Ramos (cell line): ENCODE data around the gene TPO.
"Not testable (repeated sequence)": the region's sequence is repeated elsewhere in the genome, so short reads cannot be mapped to it uniquely, and the experiment has no call there.

Experiments used
- in situ Hi-C: fragments of 300-500 bp; cut with MboI; formaldehyde crosslinking; loops from one replicate; pipeline ENCODE4 v1.14.3; 2022; ENCODE audit warnings: low sequenced_read_pairs; ENCODE audit not compliant: unreplicated experiment

Gene TPO

DNA sequence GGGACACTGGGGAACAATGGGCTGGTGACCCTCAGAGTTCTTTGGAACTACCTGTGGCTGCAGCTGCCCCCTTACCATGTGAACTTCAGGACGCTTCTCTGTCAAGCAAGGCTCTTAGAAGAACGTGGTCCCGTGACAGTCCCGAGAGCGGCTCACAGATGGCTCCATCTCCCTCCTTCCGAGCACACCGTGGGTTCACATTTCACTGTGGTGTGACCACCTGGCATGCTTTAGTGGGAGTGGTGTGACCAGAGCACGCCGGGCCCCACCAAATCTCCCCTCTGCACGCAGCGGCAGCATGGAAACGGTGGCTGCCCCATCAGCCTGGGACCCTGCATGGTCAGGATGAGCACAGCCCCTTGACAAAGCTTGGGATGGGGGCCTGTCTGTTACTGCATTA is 9.7 kb upstream of the TPO start:
- in situ Hi-C loops: no loop called here

DNA sequence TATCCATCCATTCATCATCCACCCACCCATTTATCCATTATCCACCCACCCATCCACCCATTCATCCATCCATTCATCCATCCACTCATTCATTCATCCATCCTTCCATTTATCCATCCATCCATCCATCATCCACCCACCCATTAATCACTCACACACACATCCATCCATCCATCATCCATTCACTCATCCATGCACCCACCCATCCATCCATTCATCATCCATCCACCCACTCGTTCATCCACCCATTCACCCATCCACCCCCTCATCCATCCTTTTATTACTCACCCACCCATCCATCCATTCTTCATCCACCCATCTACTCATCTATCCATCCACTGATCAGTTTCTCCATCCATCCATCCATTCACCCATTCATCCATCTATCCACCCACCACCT is 8.1 kb upstream of the TPO start:
- in situ Hi-C loops: no loop called here

DNA sequence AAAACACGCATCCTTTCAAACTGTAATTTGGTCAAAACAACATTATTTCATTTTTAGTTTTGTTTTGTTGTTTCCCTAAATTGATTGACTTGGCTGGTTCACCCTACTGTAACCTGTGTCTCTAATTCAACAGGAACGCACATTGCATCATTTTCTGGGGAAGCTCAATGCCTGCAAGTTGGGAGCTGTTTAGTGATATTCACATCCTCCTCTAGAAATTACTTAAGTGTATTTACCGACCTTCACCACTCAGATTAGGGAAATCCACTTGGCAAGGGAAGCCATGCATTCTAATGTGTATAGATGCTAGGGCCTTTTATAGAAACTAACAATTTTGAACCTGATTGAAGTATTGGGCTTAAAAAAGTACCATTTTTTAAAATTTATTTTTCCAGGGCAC is 7.3 kb upstream of the TPO start:
- in situ Hi-C loops: no loop called here

DNA sequence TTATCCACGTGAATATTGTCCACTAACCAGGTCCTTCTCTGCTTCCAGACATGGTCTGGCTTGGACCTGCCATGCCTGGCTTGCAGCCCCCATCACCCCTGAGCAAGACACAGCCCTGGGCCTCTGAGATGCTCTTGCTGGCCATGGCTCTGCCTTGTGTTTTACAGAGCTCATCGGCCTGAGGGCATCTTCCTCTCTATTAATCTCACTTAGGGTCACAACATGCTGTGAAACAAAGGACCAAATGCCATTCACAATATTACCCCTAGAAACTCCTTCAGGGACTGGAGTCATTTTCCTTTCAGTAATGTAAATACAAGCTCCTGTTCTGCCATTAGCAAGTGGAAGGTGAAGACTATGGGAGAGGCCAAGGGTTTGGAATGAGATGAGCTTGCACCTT is 6.8 kb upstream of the TPO start:
- in situ Hi-C loops: no loop called here

DNA sequence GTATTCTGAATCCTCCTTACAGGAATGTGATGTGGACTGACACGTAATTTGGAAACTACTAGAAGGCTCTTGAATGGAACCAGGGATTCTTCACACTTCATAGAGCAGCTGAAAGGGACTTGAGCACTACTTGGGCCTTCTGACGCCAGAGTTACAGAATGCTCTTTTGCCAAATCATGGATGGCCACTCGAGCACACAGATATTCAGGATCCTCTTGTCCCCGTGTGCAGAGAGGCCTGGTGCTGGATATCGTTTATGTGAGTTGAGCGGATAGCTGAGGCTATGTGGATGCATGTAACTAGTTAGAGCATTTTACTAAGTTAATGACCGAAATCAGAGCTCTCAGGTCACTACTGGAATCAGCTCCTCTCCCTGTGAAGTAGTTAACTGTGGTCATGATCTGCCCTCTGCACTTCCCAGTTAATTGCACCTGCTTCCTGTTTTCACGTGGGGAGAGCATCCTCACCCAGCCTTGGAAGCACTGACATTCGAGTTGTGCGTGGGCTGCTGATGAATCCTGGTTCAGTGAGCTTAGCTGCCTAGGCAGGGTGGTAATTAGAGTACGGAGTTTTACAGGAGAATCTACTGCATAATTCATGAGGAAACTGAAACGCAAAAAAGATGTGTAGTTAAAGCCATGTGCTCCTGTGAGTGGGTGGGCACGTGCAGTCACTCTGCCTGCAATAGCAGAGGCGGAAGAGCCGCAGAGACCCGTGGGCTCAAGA is 5.2 kb upstream of the TPO start:
- in situ Hi-C loops: no loop called here

DNA sequence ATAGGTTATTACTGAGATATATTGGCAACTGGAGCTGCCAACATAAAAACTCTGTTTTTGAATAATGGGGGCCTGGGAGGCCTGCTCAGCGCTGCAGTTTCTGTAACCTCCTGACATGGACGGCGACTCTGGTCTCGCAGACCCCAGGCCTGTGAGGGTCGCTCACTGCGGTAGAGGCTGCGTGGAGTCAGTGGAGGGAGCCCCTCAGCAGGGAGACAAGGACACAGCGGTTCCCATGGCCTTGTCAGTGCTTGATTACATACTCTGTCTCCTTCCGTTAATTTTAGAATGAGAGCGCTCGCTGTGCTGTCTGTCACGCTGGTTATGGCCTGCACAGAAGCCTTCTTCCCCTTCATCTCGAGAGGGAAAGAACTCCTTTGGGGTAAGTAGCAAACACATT is 858 bp downstream of the TPO start:
- in situ Hi-C loops: no loop called here

DNA sequence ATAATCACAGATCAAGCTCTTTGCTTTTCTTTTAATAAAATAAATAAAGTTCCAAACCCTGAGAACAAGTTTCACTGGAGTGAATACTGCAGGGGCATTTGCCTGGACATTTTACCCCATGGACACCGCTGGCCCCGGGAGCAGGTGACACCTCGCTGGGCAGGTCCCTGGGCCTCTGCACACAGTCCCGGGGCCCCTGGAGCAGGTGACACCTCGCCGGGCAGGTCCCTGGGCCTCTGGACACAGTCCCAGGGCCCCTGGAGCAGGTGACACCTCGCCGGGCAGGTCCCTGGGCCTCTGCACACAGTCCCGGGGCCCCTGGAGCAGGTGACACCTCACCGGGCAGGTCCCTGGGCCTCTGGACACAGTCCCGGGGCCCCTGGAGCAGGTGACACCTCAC is 1.6 kb downstream of the TPO start:
- in situ Hi-C loops: not testable (repeated sequence)

DNA sequence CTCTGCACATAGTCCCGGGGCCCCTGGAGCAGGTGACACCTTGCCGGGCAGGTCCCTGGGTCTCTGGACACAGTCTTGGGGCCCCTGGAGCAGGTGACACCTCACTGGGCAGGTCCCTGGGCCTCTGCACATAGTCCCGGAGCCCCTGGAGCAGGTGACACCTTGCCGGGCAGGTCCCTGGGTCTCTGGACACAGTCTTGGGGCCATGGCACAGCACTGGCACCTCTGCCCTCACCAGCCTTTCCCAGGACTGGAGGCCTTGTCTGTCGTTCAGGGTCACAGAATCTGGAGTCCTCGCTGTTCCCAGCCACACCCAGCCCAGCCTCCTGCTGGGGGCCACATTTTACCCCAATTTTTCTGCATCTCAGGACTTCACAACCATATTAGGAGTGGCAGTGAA is 2.2 kb downstream of the TPO start:
- in situ Hi-C loops: no loop called here

DNA sequence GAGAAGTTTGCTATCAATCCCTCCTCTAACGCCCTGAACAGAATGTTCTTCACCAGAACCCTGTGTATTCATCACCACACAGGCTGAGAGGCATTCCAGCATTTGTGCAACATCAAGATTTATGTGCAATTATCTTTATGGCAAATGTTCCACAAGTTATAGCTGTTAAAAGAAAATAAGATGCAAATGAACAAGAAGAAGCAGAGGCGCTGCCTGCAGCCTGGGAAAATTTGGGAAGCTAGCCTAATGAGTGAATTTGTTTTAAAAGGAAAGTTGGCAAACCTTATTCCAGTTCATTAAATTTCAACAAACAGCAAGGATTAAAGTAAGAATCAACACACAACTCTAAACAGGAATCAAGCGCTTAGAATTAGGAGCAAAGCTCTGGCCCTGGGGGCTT is 5.3 kb downstream of the TPO start:
- in situ Hi-C loops: no loop called here

DNA sequence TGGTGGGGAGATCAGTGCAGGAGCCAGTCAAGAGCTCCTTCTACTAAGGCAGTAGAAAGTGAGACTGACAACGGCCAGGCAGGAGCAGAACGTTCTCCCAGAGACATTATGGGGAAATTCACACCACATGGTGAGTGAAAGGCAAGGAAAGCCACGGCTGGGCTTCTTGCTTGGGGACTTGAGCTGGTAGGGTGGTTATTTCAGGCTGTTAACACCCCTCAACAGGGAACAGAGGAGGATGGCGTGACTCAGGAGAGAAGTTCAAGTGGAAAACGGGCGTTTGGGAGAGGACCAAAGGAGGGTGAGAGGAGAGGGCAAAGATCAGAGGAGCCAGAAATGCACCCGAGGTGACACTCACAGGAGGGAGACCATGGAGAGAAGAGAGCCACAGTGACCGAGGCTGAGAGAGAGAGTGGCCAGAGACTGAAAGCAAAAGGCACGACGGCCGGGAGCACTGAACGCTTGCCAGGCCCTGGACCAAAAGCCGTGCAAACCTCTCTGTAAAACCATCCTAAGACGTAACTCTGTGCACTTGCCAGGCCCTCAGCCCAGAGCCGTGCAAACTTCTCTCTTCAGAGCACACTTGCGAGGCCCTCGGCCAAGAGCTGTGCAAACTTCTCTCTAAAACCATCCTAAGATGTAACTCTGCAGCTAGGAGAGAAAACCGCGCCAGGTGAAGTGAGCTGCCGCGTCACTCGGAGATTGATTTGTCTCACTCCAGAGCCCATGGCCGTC is 7.7 kb downstream of the TPO start:
- in situ Hi-C loops: no loop called here

DNA sequence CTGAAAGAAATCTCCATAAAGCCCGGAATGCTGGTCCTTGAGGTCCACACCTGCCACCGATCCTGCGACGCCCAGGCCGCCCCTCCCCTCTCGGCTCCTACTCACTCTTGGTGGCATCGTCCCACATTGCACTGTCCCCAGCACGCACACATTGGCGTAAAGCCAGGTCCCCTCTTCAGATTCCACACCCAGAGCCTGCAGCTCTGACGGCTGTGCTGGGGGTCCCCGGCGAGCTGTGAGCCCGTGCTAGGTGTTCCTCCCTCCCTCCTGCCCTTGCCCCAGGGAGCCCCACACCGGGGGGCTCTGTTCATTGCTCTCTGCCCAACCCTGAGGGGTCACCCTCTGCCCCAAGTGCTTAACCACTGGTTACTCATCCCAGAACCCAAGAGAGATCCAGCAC is 8.5 kb downstream of the TPO start:
- in situ Hi-C loops: no loop called here

DNA sequence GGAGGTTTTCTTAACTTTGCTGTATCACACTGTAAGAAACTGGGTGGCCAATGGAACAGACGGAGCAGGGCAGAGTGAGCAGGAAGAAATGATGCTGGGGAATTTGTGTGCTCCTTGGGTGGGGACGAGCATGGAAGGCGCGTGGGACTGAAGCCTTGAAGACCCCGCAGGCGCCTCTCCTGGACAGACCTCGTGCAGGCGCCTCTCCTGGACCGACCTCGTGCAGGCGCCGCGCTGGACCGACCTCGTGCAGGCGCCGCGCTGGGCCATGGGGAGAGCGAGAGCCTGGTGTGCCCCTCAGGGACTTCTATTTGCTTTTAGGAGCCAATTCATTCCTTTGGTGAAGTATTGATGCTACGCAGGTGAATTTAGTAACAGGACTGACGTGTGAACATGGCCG is 8.9 kb downstream of the TPO start:
- in situ Hi-C loops: no loop called here

DNA sequence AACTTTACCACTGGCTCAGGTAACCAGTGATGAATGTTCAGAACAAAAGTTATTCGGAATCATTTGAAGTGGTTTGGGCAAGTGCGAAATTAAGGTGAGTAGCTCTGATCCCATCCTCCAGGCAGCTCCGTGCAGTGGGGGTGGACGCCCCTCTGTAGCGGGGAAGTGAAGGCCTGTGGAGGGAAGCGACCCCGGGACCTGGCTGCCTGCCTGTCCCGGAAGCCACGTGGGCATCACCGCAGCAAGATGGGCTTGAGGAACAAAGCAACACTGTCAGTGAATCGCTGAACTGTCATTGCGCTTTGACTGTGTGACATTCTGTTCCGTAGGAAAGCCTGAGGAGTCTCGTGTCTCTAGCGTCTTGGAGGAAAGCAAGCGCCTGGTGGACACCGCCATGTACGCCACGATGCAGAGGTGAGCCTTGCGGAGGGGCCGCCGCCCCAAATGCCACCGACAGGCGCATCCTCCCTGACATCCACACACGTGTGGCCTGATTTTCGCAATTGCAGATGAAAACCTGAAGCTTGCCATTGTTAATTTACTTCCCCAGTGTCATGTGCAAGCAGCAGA is 9.5 kb downstream of the TPO start:
- in situ Hi-C loops: no loop called here

DNA sequence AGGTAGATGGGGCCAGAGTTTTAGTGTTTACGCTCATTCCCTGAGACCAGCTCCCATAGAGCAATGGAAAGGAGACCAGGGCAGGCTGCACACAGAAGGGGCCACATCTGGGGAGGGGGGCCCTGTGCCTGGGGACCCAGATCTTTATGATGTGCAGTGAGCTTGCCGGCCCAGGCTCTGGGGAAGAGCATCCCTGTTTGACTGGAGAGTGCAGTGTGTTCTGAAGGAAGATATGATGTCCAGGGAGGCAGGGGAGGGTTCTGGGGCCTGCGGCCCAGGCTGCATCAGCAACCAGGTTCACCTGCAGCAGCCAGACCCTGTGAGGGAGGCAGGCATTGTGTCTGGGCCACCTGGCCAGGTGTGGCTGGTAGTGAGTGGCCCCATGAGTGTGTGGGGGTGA is 13.8 kb downstream of the TPO start:
- in situ Hi-C loops: no loop called here

DNA sequence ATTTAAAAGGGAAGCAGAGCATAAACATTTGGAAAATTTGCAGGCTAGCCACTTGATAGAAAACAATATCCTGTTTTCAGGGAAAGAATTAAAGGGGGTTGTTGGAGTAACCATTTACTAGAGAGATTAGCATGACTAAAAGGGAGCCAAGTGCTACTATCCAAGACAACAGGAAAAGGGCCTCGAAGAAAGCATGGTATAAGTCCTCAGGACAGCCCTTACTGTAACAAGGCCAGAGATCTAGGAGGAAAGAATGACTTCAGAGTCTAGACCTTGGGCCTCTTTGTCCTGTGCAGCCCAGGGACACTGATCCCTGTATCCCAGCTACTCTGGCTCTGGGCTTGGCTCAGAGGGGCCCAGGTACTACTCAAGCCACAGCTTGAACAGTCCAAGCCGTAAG is 16.6 kb downstream of the TPO start:
- in situ Hi-C loops: no loop called here

DNA sequence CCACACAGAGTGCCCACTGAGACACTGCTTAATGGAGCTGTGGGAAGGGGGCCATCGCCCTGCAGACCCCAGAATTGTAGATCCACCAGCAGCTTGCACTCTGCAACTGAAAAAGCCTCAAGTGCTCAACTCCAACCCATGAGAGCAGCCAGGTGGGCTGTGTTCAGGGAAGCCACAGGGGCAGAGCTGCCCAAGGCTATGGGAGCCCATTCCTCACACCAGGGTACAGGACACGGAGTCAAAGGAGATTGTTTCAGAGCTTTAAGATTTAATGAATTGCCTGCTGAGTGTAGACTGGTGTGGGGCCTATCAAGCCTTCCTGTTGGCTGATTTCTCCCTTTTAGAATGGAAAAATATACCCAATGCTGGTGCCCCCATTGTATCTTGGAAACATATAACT is 17.2 kb downstream of the TPO start:
- in situ Hi-C loops: no loop called here

DNA sequence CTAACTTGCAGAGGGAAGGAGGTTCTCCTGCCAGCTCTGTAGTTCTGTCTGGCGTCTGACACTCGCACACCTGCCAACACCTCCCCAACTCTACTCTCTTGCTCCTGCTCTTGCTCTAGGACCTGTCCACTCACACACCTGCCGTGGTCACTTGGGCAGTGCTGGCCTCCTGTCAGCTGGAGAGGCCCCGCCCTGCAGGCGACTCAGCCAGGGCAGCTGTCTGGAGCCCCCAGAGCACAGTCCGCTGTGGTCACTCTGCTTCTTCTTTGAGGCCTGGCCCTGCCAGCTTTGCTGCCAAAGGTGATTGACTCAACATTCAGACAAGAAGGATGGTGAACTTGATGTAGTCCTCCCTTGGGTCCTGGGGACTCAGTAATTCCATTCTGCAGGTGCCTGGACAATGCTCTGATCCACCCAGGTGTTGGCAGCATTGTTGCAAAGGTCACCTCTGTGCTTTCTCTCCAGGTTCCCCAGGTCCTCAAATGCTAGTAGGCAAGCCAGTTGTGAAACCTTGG is 18.7 kb downstream of the TPO start:
- in situ Hi-C loops: no loop called here

DNA sequence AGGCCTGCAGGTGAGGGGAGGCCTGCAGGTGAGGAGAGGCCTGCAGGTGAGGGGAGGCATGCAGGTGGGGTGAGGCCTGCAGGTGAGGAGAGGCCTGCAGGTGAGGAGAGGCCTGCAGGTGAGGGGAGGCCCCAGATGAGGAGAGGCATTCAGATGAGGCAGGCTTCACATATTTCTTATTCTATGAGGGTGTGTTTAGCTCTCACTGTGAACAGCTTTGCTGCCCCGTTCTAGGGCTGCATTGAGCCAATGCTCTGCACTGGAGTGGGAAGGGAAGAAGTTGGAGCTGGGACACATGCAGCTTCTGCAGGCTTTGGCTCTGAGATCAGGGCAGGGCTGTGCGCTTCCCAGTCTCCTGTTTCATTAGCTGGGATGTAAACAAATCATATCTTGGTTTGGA is 19.5 kb downstream of the TPO start:
- in situ Hi-C loops: no loop called here

DNA sequence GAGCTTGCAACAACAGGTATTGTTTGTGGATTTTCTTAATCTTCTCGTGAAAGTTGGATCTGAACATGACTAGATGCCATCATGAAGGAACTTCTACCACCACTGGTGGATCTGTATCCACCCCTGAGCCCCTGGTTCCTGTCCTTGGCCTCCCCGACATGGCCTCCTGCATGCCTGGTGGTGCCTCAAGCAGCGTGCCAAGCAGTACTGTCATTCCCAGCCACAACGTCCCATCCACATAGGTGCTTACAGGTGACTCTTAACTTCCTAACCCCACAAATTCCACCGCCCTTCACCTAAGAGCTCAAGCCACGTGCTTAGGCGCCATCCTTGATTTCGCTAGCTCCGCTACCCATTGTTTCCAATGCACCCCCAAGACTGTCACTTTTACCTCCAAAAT is 23.1 kb downstream of the TPO start:
- in situ Hi-C loops: no loop called here

DNA sequence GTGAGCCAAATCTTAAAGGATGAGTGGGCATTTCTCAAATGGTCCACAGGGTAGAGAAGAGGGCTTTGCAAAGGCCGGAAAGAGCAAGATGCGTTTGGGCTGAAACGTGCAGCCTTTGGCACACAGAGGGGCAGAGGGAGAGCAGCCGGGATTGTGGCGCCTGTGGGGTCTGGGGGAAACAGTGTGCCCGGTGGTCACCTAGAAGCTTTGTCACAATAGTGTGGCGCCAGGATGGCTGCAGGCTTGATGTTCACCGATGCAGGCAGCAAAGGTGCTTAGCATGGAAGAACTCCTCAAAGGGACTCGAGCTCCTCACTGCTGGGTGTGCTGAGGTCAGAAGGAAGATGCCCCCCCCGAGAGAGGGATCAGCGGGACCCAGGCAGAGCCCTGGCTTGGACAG is 23.8 kb downstream of the TPO start:
- in situ Hi-C loops: no loop called here

DNA sequence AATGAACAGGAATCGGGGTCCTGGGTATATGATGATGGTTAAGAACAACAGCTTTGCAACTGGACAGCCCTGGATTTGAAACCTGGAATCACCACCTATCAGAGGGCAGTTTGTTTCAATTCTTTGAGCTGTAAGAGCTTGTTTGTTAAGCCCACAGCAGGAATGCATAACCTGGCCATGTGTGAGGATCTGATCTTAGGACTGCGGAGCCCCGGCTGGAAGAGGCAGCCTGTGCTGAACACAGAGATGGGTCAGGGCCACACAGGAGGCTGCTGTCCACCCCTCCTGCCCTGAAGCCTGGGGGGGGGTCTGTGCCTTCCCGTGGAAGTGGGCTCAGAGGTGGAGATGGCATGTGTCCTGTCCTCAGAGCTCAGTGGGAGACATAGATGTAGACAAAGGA is 24.3 kb downstream of the TPO start:
- in situ Hi-C loops: no loop called here

DNA sequence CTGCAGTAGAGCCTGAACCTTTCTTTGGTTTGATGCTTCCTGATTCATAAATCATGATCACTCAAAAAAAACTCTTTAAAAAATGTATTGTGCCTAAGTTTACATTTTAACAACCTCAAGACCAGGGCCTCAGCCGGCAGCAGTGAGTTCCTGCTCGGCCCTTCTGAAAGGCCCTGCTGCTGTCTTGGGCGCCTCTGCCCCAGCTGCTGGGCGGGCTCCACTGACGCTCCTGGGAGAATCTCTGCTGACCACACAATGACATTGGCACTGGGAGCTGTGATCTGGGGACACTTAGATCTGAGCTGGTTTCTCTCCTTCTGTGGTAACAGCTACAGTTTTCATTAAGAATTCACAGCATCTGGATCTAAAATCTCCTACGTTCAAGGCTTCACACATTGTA is 25.7 kb downstream of the TPO start:
- in situ Hi-C loops: no loop called here
